GM12865 (cell line): ENCODE measurements around the gene NDST4.

Experiments
- DNase-seq: peaks from one replicate; pipeline ENCODE4 v3.0.0; 2010; ENCODE audit warnings: low read depth
- H3K4me3 ChIP-seq: 2 replicates; pipeline ENCODE4 v1.5.1; 2011; ENCODE audit warnings: mild to moderate bottlenecking, low read depth, low read length, control low read depth
- CTCF ChIP-seq: IDR thresholded peaks from 2 replicates; pipeline ENCODE4 v1.5.1; 2011; ENCODE audit warnings: low read length, control low read depth, low read depth, inconsistent platforms; ENCODE audit not compliant: insufficient read depth; ENCODE audit errors: missing control alignments

NDST4 gene

GRCh38 chr4:115145393-115146160, 32.2 kb upstream of the NDST4 start:
- H3K4me3 ChIP-seq = no peak overlapping the region
- TF ChIP-seq CTCF = no peak
- DNase-seq = no peak

- H3K4me3 ChIP-seq = no peak overlapping the region
- no peak for TF ChIP-seq CTCF
- no peak for DNase-seq
These were observed 14.6 kb upstream of the NDST4 start for GRCh38 chr4:115128037-115128436.

GRCh38 chr4:115126491-115126890, 13.1 kb upstream of the NDST4 start:
- H3K4me3 ChIP-seq = no peak overlapping the region
- TF ChIP-seq CTCF = no peak
- no peak for DNase-seq

GRCh38 chr4:115121351-115122043, 8.1 kb upstream of the NDST4 start:
- no peak for TF ChIP-seq CTCF
- DNase-seq = no peak
- H3K4me3 ChIP-seq = no peak overlapping the region

GRCh38 chr4:115119804-115120352, 6.5 kb upstream of the NDST4 start:
- no peak for DNase-seq
- H3K4me3 ChIP-seq = no peak overlapping the region
- TF ChIP-seq CTCF = no peak

GRCh38 chr4:115117651-115118050, 4.2 kb upstream of the NDST4 start:
- no peak for TF ChIP-seq CTCF
- DNase-seq = no peak
- no peak overlapping the region for H3K4me3 ChIP-seq
